H1 (cell line): ENCODE measurements around the gene MYDGF. TPM values are rescaled to one million over a fixed set of nuclear protein-coding genes. Genes with fewer than 3 reads are reported as not detected.

Experiments used
- CTCF ChIA-PET: fragments of 300-600 bp; sonication (Branson Sonifier 250); formaldehyde crosslinking; loops from one replicate; lab custom pipeline; 2021; ENCODE audit not compliant: partially characterized antibody; lab: Charles Lee
- POLR2A ChIA-PET: fragments of 300-600 bp; sonication (Branson Sonifier 250); formaldehyde crosslinking; loops from one replicate; lab custom pipeline; 2021; ENCODE audit warnings: inconsistent platforms; ENCODE audit not compliant: partially characterized antibody; lab: Charles Lee
- DNase-seq, 2 experiments: peaks; one replicate each; pipeline versions ENCODE4 v3.0.0 to v3.0.0-alpha.2; 2010 to 2022; ENCODE audit warnings: low spot score in 2 of 2, low read depth in 1 of 2, mixed read lengths in 1 of 2
- FAIRE-seq: peaks from 2 replicates; lab custom pipeline; 2011; peaks lifted over from hg19 to GRCh38; lab: Jason Lieb, UNC
- H2AFZ ChIP-seq: 2 replicates; pipeline ENCODE4 v1.8.1; 2012; ENCODE audit warnings: low read length, inconsistent platforms
- H2AK5ac ChIP-seq: 2 replicates; pipeline ENCODE4 v1.6.1; 2013; ENCODE audit warnings: low read depth, low read length
- H2BK120ac ChIP-seq: replicated peaks from 2 replicates; pipeline ENCODE3; 2013; ENCODE audit warnings: low read depth, low read length, inconsistent platforms
- H2BK12ac ChIP-seq: 2 replicates; pipeline ENCODE4 v1.6.1; 2013; ENCODE audit warnings: low read depth, low read length
- H2BK15ac ChIP-seq: 2 replicates; pipeline ENCODE4 v1.6.1; 2013; ENCODE audit warnings: low read length
- H2BK20ac ChIP-seq: 2 replicates; pipeline ENCODE4 v1.6.1; 2013; ENCODE audit warnings: low read length
- H2BK5ac ChIP-seq: 2 replicates; pipeline ENCODE4 v1.6.1; 2013; ENCODE audit warnings: low read depth, low read length
- H3K14ac ChIP-seq: 2 replicates; pipeline ENCODE4 v1.6.1; 2013; ENCODE audit warnings: inconsistent platforms; ENCODE audit not compliant: insufficient read length
- H3K18ac ChIP-seq: 2 replicates; pipeline ENCODE4 v1.6.1; 2013; ENCODE audit warnings: low read length; ENCODE audit errors: extremely low read depth
- H3K23ac ChIP-seq: 2 replicates; pipeline ENCODE4 v1.6.1; 2013; ENCODE audit warnings: inconsistent platforms; ENCODE audit not compliant: insufficient read length
- H3K23me2 ChIP-seq: 2 replicates; pipeline ENCODE4 v1.6.1; 2013; ENCODE audit warnings: low read depth, low read length
- H3K27ac ChIP-seq: 2 replicates; pipeline ENCODE4 v1.6.1; 2011; ENCODE audit warnings: low read depth, low read length, inconsistent platforms
- H3K27me3 ChIP-seq, 4 experiments: replicated peaks in 1 of 4; 1 replicate in 1 of 4; 2 replicates in 3 of 4; pipeline versions ENCODE4 v1.6.1 to v1.8.1; 2011 to 2013; ENCODE audit warnings: low read length in 3 of 4, mild to moderate bottlenecking in 3 of 4, inconsistent platforms in 2 of 4, mixed read lengths in 2 of 4, moderate library complexity in 1 of 4; ENCODE audit not compliant: control insufficient read depth in 3 of 4, insufficient read depth in 3 of 4; ENCODE audit errors: extremely low read depth in 1 of 4
- H3K36me3 ChIP-seq, 4 experiments: 2 replicates each; pipeline versions ENCODE4 v1.6.1 to v1.8.1; 2011 to 2013; ENCODE audit warnings: mild to moderate bottlenecking in 4 of 4, low read length in 3 of 4, moderate library complexity in 2 of 4, control low read depth in 1 of 4, inconsistent platforms in 1 of 4; ENCODE audit not compliant: insufficient read depth in 4 of 4, control insufficient read depth in 2 of 4
- H3K4ac ChIP-seq: replicated peaks from 2 replicates; pipeline ENCODE3; 2013; ENCODE audit warnings: low read length, low read depth, mixed read lengths, inconsistent platforms; ENCODE audit not compliant: insufficient read length
- H3K4me1 ChIP-seq, 4 experiments: replicated peaks in 1 of 4; 1 replicate in 1 of 4; 2 replicates in 3 of 4; pipeline versions ENCODE4 v1.6.1 to v1.8.1; 2011 to 2013; ENCODE audit warnings: low read length in 3 of 4, inconsistent platforms in 2 of 4, mixed read lengths in 1 of 4; ENCODE audit not compliant: insufficient read depth in 4 of 4, control insufficient read depth in 3 of 4
- H3K4me2 ChIP-seq, 2 experiments: 2 replicates each; pipeline versions ENCODE4 v1.6.1 to v1.8.1; 2011 to 2013; ENCODE audit warnings: low read depth in 2 of 2, low read length in 2 of 2, control low read depth in 1 of 2, inconsistent platforms in 1 of 2, mild to moderate bottlenecking in 1 of 2; ENCODE audit not compliant: insufficient read depth in 1 of 2
- H3K4me3 ChIP-seq, 4 experiments: fragments of 200-600, 300-600 bp in 1 of 4; sonication (generic), shearing (Covaris generic), sonication (Bioruptor Twin) in 1 of 4; 2 replicates each; pipeline versions ENCODE4 v1.5.1 to v1.8.1; 2011 to 2016; ENCODE audit warnings: low read length in 4 of 4, low read depth in 3 of 4, control low read depth in 2 of 4, inconsistent platforms in 2 of 4, mild to moderate bottlenecking in 2 of 4, mixed read lengths in 1 of 4, moderate library complexity in 1 of 4; ENCODE audit not compliant: insufficient read depth in 2 of 4; ENCODE audit errors: extremely low read depth in 1 of 4
- H3K56ac ChIP-seq: replicated peaks from 2 replicates; pipeline ENCODE3; 2013; ENCODE audit warnings: low read depth, mild to moderate bottlenecking, mixed read lengths, low read length, inconsistent platforms; ENCODE audit not compliant: insufficient read length
- H3K79me1 ChIP-seq: 2 replicates; pipeline ENCODE4 v1.6.1; 2013; ENCODE audit warnings: low read depth, low read length, control low read depth
- H3K79me2 ChIP-seq, 2 experiments: 2 replicates each; pipeline versions ENCODE4 v1.6.1 to v1.8.1; 2012 to 2013; ENCODE audit warnings: low read length in 2 of 2, mild to moderate bottlenecking in 2 of 2, inconsistent platforms in 1 of 2; ENCODE audit not compliant: insufficient read depth in 2 of 2, control insufficient read depth in 1 of 2
- H3K9ac ChIP-seq, 4 experiments: replicated peaks in 1 of 4; 1 replicate in 1 of 4; 2 replicates in 3 of 4; pipeline versions ENCODE4 v1.6.1 to v1.8.1; 2011 to 2013; ENCODE audit warnings: low read depth in 3 of 4, low read length in 3 of 4, control low read depth in 2 of 4, mild to moderate bottlenecking in 2 of 4, moderate library complexity in 2 of 4, inconsistent platforms in 1 of 4; ENCODE audit errors: extremely low read depth in 1 of 4
- H3K9me3 ChIP-seq, 2 experiments: 2 replicates each; pipeline versions ENCODE4 v1.6.1 to v1.8.1; 2012 to 2013; ENCODE audit warnings: mild to moderate bottlenecking in 2 of 2, moderate library complexity in 2 of 2, control low read depth in 1 of 2, inconsistent platforms in 1 of 2, low read depth in 1 of 2, low read length in 1 of 2, mixed read lengths in 1 of 2; ENCODE audit not compliant: insufficient read depth in 2 of 2
- H4K20me1 ChIP-seq, 2 experiments: replicated peaks in 1 of 2; 2 replicates each; pipeline versions ENCODE3 to v1.8.1; 2011 to 2013; ENCODE audit warnings: inconsistent platforms in 2 of 2, low read length in 2 of 2, mild to moderate bottlenecking in 1 of 2; ENCODE audit not compliant: insufficient read depth in 2 of 2, control insufficient read depth in 1 of 2
- H4K5ac ChIP-seq: 2 replicates; pipeline ENCODE4 v1.6.1; 2013; ENCODE audit warnings: low read length, low read depth, mixed read lengths, inconsistent platforms; ENCODE audit not compliant: insufficient read length
- H4K8ac ChIP-seq: 2 replicates; pipeline ENCODE4 v1.8.0; 2013; ENCODE audit warnings: mild to moderate bottlenecking, moderate library complexity, low read length, inconsistent platforms; ENCODE audit not compliant: insufficient read depth; ENCODE audit errors: extremely low read depth
- H4K91ac ChIP-seq: replicated peaks from 2 replicates; pipeline ENCODE3; 2013; ENCODE audit warnings: low read length, mixed read lengths, inconsistent platforms; ENCODE audit not compliant: insufficient read length
- BRCA1 ChIP-seq: IDR thresholded peaks from 2 replicates; pipeline ENCODE4 v1.6.1; 2012; ENCODE audit warnings: low read depth, low read length, improper control_type of control experiment
- EP300 ChIP-seq, 2 experiments: IDR thresholded peaks; 1 replicate in 1 of 2; 2 replicates in 1 of 2; pipeline ENCODE4 v1.6.1; 2011 to 2012; ENCODE audit warnings: low read depth in 2 of 2, low read length in 2 of 2, mild to moderate bottlenecking in 2 of 2, borderline replicate concordance in 1 of 2, inconsistent platforms in 1 of 2, moderate library complexity in 1 of 2
- NANOG ChIP-seq: IDR thresholded peaks from 2 replicates; pipeline ENCODE4 v1.6.1; 2011; ENCODE audit warnings: low read length, low read depth, mild to moderate bottlenecking, inconsistent platforms; ENCODE audit not compliant: insufficient read depth, poor library complexity, severe bottlenecking
- WGBS, 2 experiments: shearing (Covaris generic) in 1 of 2; methylation state at CpG; one replicate each; pipeline versions ENCODE4 v1.1.6 to v1.1.7; 2013 to 2015; ENCODE audit warnings: low lambda C conversion rate in 2 of 2, mixed read lengths in 2 of 2, inconsistent platforms in 1 of 2, low coverage in 1 of 2, missing lambda C conversion rate in 1 of 2; ENCODE audit not compliant: insufficient replicate concordance in 2 of 2, insufficient coverage in 1 of 2, insufficient read length in 1 of 2; ENCODE audit errors: extremely low coverage in 1 of 2, missing lambda C conversion rate in 1 of 2; 5-methylcytosine and 5-hydroxymethylcytosine counted together
- polyA plus RNA-seq, 7 experiments: library from polyadenylated mRNA; depleted of rRNA in 3 of 7; stranded (reverse) in 5 of 7; unstranded in 2 of 7; fragments of >200 nt in 5 of 7; fragments of 200-250 nt in 2 of 7; gene quantifications; 1 replicate in 5 of 7; 2 replicates in 1 of 7; 4 replicates in 1 of 7; pipeline versions ENCODE4 v1.2.1 to v1.2.3, GENCODE V29; 2011 to 2013; ENCODE audit warnings: missing spikeins in 2 of 7, mixed read lengths in 2 of 7
- total RNA-seq: library from RNA; stranded (reverse); fragmentation: NEBNext Ultra II Directional; extraction: Animal tissue kit (Norgen Biotek cat#: 25700); gene quantifications from 2 replicates; pipeline ENCODE4 v1.2.1, GENCODE V29; 2021

MYDGF gene
- total and polyA plus RNA-seq, 2 of the 8 experiments (the other 6 are each of a cell fraction or from before 2014, with no cell fraction given), result 40.6 to 51.1 TPM

DNA sequence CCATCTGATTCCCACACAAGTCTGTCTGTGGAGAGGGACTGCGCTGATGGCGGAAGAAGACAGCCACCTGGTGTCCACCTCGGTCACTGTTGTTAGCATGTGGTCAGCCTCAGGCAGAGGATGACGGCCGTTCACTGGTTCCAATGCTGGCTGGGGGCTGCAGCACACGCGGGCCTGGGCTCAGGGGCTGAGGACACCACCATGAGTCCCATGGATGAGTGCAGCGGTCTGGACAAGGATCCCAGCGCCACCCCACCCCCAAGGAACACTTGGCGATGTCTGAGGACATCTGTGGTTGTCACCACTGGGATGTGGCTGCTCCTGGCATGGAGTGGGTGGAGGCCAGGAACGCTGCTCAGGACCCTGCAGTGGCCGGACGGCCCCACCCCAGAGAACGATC is 42.6 kb upstream of the MYDGF start:
- no peak for TF ChIP-seq BRCA1
- TF ChIP-seq EP300 (IDR thresholded peaks at IDR 0.05; ENCODE audit: borderline replicate concordance in 1 of 2, low read depth in 2 of 2, low read length in 2 of 2), result no peak
- TF ChIP-seq NANOG, result no peak
- 93% methylated on average over 14 of the region's 14 CpGs; no CpG with 5 or more reads in 1 of the 2 experiments for WGBS, 2 experiments
- peaks cover 8 to 40% (median 34%) of the 10 kb centered on the region in 4 experiments; a peak in 7 of 8 replicates for H3K36me3 ChIP-seq
- H3K14ac ChIP-seq, result no peak overlapping the region
- no peak overlapping the region for H3K4ac ChIP-seq
- no peaks in the 10 kb centered on the region for H3K79me1 ChIP-seq
- H2BK20ac ChIP-seq, result no peak overlapping the region
- no peak overlapping the region for H2BK120ac ChIP-seq
- H3K9me3 ChIP-seq, result no peaks in the 10 kb centered on the region
- POLR2A ChIA-PET, result interaction anchor here (1.1 kb wide), 1 partner anchor 9 kb away, joined by 5 read pairs; no protein-coding TSS in a partner anchor
- H3K23me2 ChIP-seq, result no peaks in the 10 kb centered on the region
- no peak overlapping the region for H3K23ac ChIP-seq
- H2AK5ac ChIP-seq, result no peak overlapping the region
- no peak overlapping the region for H3K18ac ChIP-seq
- no peak overlapping the region for H3K27ac ChIP-seq
- H4K20me1 ChIP-seq, result peaks cover 8 to 11% of the 10 kb centered on the region in 2 experiments
- CTCF ChIA-PET, result interaction anchor here (0.6 to 1.2 kb wide), 2 partner anchors 92 to 1640 kb away, joined by 3 read pairs; no protein-coding TSS in a partner anchor
- H2BK5ac ChIP-seq, result no peak overlapping the region
- H2AFZ ChIP-seq, result no peak overlapping the region
- H2BK15ac ChIP-seq, result no peak overlapping the region
- no peak overlapping the region for H4K91ac ChIP-seq
- H4K8ac ChIP-seq, result no peak overlapping the region
- FAIRE-seq (no peak), DNase-seq (no peak)
- no peak overlapping the region for H3K4me3 ChIP-seq
- H3K4me1 ChIP-seq, result no peaks in the 10 kb centered on the region
- H3K9ac ChIP-seq, result no peak overlapping the region
- no peaks in the 10 kb centered on the region for H3K27me3 ChIP-seq
- H3K4me2 ChIP-seq, result no peak overlapping the region
- H4K5ac ChIP-seq, result no peak overlapping the region
- H3K79me2 ChIP-seq, result no peaks in the 10 kb centered on the region
- no peak overlapping the region for H2BK12ac ChIP-seq
- no peak overlapping the region for H3K56ac ChIP-seq
